ENCODE data around the gene B4GALT6. TPM values are rescaled to one million over a fixed set of nuclear protein-coding genes. Genes with fewer than 3 reads are reported as not detected.
A peak's percentile ranks its signal among the peaks of the same experiment; 100 is the strongest.

The B4GALT6 gene
- total RNA-seq, 1 donor from 2014 or later = 16.3 TPM

GRCh38 chr18:31595121-31595771 lies 89.1 kb downstream of the B4GALT6 start:
- Histone ChIP-seq H4K20me1 (ENCODE audit: low read depth) (no peaks in the 10 kb centered on the region), H3K79me2 (ENCODE audit: low read depth) (no peaks in the 10 kb centered on the region), H3K9me3 (ENCODE audit: low read depth) (no peaks in the 10 kb centered on the region), H3K4me1 (no peaks in the 10 kb centered on the region), H3K27me3 (no peaks in the 10 kb centered on the region), H2AFZ (replicated peaks) (no peak overlapping the region), H3K4me3 (no peak overlapping the region), H3F3A (ENCODE audit: low read depth) (no peaks in the 10 kb centered on the region), H3K9ac (no peak overlapping the region), H3K27ac (no peak overlapping the region), H3K4me2 (no peak overlapping the region), H3K36me3 (no peaks in the 10 kb centered on the region)
- no peaks in the 10 kb centered on the region for H3K36me3 Mint-ChIP-seq
- TF ChIP-seq CTCF (IDR thresholded peaks at IDR 0.05) (no peak), EZH2 (IDR thresholded peaks at IDR 0.05) (no peak), EZH2phosphoT487 (IDR thresholded peaks at IDR 0.05) (no peak)
- no peak overlapping the region for H3K27ac Mint-ChIP-seq
- DNase-seq (ENCODE audit: low spot score) = no peak
- H3K27me3 Mint-ChIP-seq (ENCODE audit: insufficient read depth, low read depth) = peaks cover 13% of the 10 kb centered on the region
- no peak overlapping the region for H3K4me3 Mint-ChIP-seq
- peaks cover 4% of the 10 kb centered on the region for H3K9me3 Mint-ChIP-seq
- H3K4me1 Mint-ChIP-seq = peaks cover 23% of the 10 kb centered on the region

- Histone ChIP-seq H4K20me1 (ENCODE audit: low read depth) (no peaks in the 10 kb centered on the region), H3K79me2 (ENCODE audit: low read depth) (no peaks in the 10 kb centered on the region), H3K4me1 (no peaks in the 10 kb centered on the region), H3K9me3 (ENCODE audit: low read depth) (no peaks in the 10 kb centered on the region), H3K9ac (no peak overlapping the region), H3K4me2 (no peak overlapping the region), H3K36me3 (no peaks in the 10 kb centered on the region), H3K4me3 (no peak overlapping the region), H3K27me3 (no peaks in the 10 kb centered on the region), H2AFZ (replicated peaks) (no peak overlapping the region), H3F3A (ENCODE audit: low read depth) (no peaks in the 10 kb centered on the region), H3K27ac (no peak overlapping the region)
- Mint-ChIP-seq H3K36me3 (peaks cover 2% of the 10 kb centered on the region), H3K4me3 (no peak overlapping the region), H3K27me3 (ENCODE audit: insufficient read depth, low read depth) (peaks cover 13% of the 10 kb centered on the region), H3K4me1 (peaks cover 25% of the 10 kb centered on the region), H3K9me3 (peaks cover 15% of the 10 kb centered on the region), H3K27ac (no peak overlapping the region)
- TF ChIP-seq EZH2phosphoT487 (IDR thresholded peaks at IDR 0.05) (no peak), EZH2 (IDR thresholded peaks at IDR 0.05) (no peak), CTCF (IDR thresholded peaks at IDR 0.05) (no peak)
- DNase-seq (ENCODE audit: low spot score) = no peak
These were observed 91.7 kb downstream of the B4GALT6 start for GRCh38 chr18:31592506-31593157.

- no peaks in the 10 kb centered on the region for H3K36me3 ChIP-seq
- no peak within 1 kb of the TSS for H3K9ac ChIP-seq
- no peaks in the 10 kb centered on the region for H3K27me3 ChIP-seq
- Mint-ChIP-seq H3K9me3 (peaks cover 15% of the 10 kb centered on the region), H3K4me3 (no peak within 1 kb of the TSS), H3K36me3 (peaks cover 2% of the 10 kb centered on the region), H3K27me3 (ENCODE audit: insufficient read depth, low read depth) (peaks cover 13% of the 10 kb centered on the region), H3K27ac (peak within 1 kb of the TSS; percentile 84), H3K4me1 (peaks cover 33% of the 10 kb centered on the region)
- no peak within 1 kb of the TSS for H3K4me2 ChIP-seq
- H3F3A ChIP-seq (ENCODE audit: low read depth) = no peaks in the 10 kb centered on the region
- no peaks in the 10 kb centered on the region for H3K4me1 ChIP-seq
- H3K9me3 ChIP-seq (ENCODE audit: low read depth) = no peaks in the 10 kb centered on the region
- TF ChIP-seq EZH2phosphoT487 (IDR thresholded peaks at IDR 0.05) (no peak), EZH2 (IDR thresholded peaks at IDR 0.05) (no peak)
- H2AFZ ChIP-seq (replicated peaks) = no peak within 1 kb of the TSS
- no peak within 1 kb of the TSS for H3K4me3 ChIP-seq
- H4K20me1 ChIP-seq (ENCODE audit: low read depth) = no peaks in the 10 kb centered on the region
- no peak within 1 kb of the TSS for H3K27ac ChIP-seq
- no peaks in the 10 kb centered on the region for H3K79me2 ChIP-seq (ENCODE audit: low read depth)
- no peak for DNase-seq (ENCODE audit: low spot score)
These were observed 92.8 kb downstream of the B4GALT6 start, which contains the start of gene TTR for GRCh38 chr18:31591628-31592027. Gene TTR (plus strand): TSS chr18:31591877. CDS start chr18:31591903, 26 bp downstream.

GRCh38 chr18:31591113-31591512 lies 93.3 kb downstream of the B4GALT6 start:
- peaks cover 28% of the 10 kb centered on the region for H3K4me1 Mint-ChIP-seq
- H4K20me1 ChIP-seq (ENCODE audit: low read depth) = no peaks in the 10 kb centered on the region
- H3K9me3 ChIP-seq (ENCODE audit: low read depth) = no peaks in the 10 kb centered on the region
- no peaks in the 10 kb centered on the region for H3K4me1 ChIP-seq
- no peak overlapping the region for H3K27ac Mint-ChIP-seq
- H2AFZ ChIP-seq (replicated peaks) = no peak overlapping the region
- peaks cover 15% of the 10 kb centered on the region for H3K9me3 Mint-ChIP-seq
- H3K27me3 Mint-ChIP-seq (ENCODE audit: insufficient read depth, low read depth) = peaks cover 13% of the 10 kb centered on the region
- no peak overlapping the region for H3K4me2 ChIP-seq
- no peaks in the 10 kb centered on the region for H3F3A ChIP-seq (ENCODE audit: low read depth)
- H3K4me3 Mint-ChIP-seq = no peak overlapping the region
- H3K9ac ChIP-seq = no peak overlapping the region
- H3K4me3 ChIP-seq = no peak overlapping the region
- H3K27me3 ChIP-seq = no peaks in the 10 kb centered on the region
- no peak for DNase-seq (ENCODE audit: low spot score)
- no peaks in the 10 kb centered on the region for H3K36me3 ChIP-seq
- peaks cover 2% of the 10 kb centered on the region for H3K36me3 Mint-ChIP-seq
- TF ChIP-seq EZH2 (IDR thresholded peaks at IDR 0.05) (no peak), EZH2phosphoT487 (IDR thresholded peaks at IDR 0.05) (no peak), CTCF (IDR thresholded peaks at IDR 0.05) (no peak)
- H3K27ac ChIP-seq = no peak overlapping the region
- H3K79me2 ChIP-seq (ENCODE audit: low read depth) = no peaks in the 10 kb centered on the region
